HS-27A (cell line): ENCODE measurements around the gene ZNF605.
A peak's percentile ranks its signal among the peaks of the same experiment; 100 is the strongest.
"Not testable (repeated sequence)": the region's sequence is repeated elsewhere in the genome, so short reads cannot be mapped to it uniquely, and the experiment has no call there.

Source experiments
- DNase-seq: peaks from one replicate; pipeline ENCODE4 v3.0.0-alpha.2; 2012; ENCODE audit warnings: low read depth, missing footprints

ZNF605 gene

DNA sequence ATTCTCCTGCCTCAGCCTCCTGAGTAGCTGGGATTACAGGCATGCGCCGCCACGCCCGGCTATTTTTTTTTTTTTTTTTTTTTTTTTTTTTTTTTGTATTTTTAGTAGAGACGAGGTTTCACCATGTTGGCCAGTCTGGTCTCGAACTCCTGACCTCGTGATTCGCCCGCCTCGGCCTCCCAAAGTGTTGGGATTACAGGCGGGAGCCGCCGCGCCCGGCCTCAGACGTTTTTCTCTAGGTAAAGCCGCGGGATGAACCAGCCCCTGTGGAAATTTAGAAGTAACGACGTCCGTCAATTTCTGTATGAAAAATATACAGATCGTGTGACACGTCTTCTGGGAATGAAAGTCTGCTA is 48.3 kb downstream of the ZNF605 start:
- DNase-seq, result not testable (repeated sequence)

GRCh38 chr12:132907216-132907615 is 48.9 kb downstream of the ZNF605 start:
- DNase-seq, result no peak

DNA sequence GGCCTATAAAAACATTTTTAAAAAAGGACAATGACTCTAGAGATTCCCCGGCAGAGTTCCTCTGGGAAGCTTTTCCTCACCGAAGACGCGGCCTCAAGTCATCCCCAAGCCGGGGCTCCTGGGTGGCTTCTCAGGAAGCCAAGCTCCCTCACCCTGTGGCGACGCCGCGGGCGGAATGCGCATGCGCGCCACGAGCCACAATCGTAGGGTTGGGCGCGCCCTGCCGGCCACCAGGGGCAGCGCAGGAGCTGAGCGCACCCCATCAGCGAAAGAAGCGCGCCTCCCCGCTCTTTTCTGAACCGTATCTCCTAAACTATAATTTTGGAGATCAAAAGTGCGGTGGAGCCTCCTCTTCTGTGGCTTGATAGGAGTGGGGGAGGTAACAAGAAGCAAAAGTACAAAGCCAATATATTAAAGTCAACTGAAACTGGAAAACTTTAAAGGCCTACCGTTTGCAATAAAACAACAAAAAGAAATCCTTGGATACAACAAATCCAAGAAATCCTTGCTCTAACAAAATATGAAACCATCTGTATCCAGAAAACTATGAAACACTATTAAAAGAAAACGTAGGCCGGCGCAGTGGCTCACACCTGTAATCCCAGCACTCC is 51.3 kb downstream of the ZNF605 start:
- DNase-seq, result no peak

GRCh38 chr12:132899033-132899432 is 57.1 kb downstream of the ZNF605 start:
- DNase-seq, result no peak

DNA sequence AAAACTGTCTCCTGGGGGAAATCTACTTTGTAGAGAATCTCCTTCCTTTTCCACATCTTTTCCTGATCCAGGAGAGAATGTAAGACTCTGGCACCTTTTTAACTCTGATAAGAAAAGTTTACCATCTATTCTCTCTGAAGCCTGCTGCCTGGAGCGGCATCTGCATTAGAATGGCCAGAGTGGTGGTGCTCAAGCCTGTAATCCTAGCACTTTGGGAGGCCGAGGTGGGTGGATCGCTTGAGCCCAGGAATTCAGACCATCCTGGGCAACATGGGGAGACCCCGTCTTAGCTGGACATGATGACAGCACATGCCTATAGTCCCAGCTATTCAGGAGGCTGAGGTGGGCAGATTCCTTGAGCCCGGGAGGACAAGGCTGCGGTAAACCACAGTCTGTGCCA is 67.3 kb downstream of the ZNF605 start:
- no peak for DNase-seq

DNA sequence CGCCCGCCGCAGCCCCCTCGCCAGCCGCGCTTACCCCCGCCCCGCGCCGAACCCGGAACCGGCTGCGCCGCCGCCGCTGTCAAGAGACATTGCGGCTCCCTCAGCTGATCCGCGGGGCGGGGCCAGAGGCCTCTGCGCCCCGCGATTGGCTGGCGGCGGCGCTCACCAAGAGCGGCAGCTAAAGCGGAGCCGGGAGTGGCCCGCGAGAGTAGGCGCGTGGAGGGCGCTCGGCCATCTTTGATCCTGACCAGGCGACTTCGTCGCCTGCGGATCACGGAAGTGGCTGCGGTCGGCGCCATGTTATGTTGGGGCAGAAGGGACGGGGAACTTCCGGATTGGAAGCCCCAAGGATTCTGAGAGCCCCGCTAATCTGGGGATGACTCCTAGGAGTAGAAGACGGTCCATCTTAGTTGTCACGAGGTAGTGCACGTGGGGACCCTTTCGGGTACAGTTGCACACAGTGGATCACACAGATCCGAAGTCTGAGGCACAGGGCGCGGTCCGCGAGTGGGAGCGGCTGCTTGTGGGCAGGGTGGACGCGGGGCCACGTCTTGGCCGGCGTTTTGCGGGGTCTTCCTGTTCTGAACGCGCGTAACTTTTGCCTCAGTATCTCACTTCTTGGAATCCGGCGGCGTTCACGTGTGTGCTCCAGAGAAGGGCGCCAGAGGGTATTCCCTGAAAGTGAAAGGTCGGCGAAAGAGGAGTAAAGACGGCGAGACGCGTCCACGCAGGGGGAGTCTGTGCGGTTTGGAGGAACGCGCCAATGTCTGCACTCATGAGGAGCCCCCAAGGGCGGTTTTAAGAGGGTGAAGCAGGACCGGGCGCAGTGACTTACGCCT is 68.4 kb downstream of the ZNF605 start, which contains the start of gene CHFR:
TSS of gene CHFR (minus strand) at position 93 of the 839 bp plus-strand sequence. CDS start 277 bp downstream, outside the sequence.
- DNase-seq, result peak; percentile 11

- no peak for DNase-seq
These were observed 69.3 kb downstream of the ZNF605 start for GRCh38 chr12:132886529-132887477.

GRCh38 chr12:132881818-132882217 is 74.3 kb downstream of the ZNF605 start:
- no peak for DNase-seq

- not testable (repeated sequence) for DNase-seq
These were observed 81.5 kb downstream of the ZNF605 start for GRCh38 chr12:132874620-132875019.

DNA sequence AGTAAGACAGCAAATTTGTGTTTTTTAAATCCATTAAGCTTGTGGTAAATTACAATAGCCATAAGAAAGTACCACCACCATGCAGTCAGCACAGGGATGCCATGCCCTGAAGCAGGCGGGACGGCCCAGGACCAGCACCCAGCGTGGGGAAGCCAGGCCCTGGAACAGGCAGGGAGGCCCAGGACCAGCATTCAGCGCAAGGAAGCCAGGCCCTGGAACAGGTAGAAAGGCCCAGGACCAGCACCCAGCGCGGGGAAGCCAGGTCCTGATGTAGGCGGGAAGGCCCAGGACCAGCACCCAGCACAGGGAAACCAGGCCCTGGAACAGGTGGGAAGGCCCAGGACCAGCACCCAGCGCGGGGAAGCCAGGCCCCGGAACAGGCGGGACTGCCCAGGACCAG is 81.9 kb downstream of the ZNF605 start:
- no peak for DNase-seq

GRCh38 chr12:132873724-132874123 is 82.4 kb downstream of the ZNF605 start:
- no peak for DNase-seq

GRCh38 chr12:132872975-132873421 is 83.1 kb downstream of the ZNF605 start:
- DNase-seq, result no peak

DNA sequence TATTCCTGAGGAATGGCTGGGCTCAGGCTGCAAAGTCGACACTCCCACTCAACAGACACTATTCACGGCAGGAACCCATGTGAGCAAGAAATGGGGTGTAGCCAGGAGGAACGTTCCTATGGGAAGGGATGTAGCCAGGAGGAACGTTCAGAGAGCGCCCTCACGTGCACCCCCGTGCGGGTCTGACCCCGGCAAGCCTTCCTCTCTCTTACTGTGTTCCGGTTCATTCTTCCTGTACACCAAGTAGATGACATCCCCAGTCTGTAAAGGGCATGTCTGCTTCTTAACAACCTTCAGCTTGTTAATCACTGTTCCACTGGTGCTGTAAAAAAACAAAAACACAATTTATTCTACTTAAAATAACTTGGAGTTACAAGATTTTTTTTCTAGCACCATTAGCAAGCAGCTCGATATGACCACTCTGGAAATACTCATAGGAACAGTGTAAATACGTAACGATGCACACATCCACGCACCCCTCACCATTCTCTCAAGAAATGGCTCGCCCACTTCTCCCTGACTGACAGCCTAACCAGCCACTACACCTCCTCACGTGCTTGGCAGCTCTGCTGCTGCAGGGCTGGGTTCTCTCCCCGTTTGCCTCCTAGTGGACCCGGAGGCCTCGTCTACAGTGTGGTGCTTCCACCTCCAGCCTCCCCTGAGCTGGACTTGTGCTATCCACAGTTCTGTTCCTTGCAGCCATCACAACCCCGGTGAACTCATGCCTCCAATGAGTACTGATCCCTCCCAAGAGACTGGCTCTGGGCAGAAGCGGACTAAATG is 83.8 kb downstream of the ZNF605 start:
- DNase-seq, result no peak

DNA sequence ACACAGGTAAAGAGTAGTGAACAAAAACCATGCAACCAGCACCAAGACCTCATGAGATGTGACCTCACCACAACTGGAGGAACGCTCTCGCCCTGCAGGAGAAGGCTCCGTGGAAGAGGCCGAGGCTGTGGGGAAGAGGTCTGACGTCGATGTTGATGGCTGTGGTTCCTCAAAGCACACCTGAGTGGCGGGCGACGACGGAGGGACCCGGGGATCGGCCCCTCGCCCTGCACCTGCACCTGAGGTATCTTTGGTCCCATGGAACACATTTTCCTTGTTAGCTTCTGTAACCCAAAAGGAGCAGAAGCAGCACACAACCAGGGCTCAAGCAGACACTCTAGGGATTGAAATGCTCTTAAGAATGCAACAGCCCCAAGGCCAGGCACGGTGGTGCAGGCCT is 86.6 kb downstream of the ZNF605 start:
- DNase-seq, result no peak
